AG10803 (cell line): Measurements from ENCODE around the gene ITM2B.

Source experiments
- DNase-seq: peaks from one replicate; pipeline ENCODE4 v3.0.0; 2010; ENCODE audit warnings: low read depth
- H3K4me3 ChIP-seq: 2 replicates; pipeline ENCODE4 v1.5.1; 2011; ENCODE audit warnings: mild to moderate bottlenecking, low read length, control low read depth
- TF ChIP-seq, protein P1 (sequence below): conservative IDR thresholded peaks from 2 replicates; pipeline ENCODE4 v1.5.1; 2011; ENCODE audit warnings: mild to moderate bottlenecking, low read length, control low read depth, inconsistent platforms

ITM2B gene

DNA sequence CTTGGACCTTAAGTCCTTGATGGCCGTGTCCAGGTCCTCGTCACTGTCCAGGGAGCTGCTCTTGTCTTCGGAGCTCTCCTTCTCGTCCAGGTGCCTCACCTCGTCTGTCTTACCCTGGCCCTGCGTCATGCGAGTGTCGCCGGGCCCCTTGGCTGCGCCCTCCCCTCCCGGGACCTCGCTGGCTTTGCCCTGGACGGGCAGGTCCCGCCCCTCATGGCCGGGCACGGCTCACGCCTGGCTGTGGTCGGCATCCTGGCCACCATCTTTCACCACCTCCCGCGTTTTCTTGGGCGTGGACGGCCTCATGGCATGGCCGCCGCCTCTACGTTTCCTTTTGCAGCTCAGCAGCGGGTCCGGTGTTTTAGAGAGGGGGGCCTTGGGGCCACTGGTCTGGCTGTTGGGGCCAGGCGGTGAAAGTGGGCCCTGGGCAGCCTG lies 85.4 kb downstream of the ITM2B start:
- H3K4me3 ChIP-seq: no peak overlapping the region
- DNase-seq: no peak
- TF ChIP-seq, protein P1, sequence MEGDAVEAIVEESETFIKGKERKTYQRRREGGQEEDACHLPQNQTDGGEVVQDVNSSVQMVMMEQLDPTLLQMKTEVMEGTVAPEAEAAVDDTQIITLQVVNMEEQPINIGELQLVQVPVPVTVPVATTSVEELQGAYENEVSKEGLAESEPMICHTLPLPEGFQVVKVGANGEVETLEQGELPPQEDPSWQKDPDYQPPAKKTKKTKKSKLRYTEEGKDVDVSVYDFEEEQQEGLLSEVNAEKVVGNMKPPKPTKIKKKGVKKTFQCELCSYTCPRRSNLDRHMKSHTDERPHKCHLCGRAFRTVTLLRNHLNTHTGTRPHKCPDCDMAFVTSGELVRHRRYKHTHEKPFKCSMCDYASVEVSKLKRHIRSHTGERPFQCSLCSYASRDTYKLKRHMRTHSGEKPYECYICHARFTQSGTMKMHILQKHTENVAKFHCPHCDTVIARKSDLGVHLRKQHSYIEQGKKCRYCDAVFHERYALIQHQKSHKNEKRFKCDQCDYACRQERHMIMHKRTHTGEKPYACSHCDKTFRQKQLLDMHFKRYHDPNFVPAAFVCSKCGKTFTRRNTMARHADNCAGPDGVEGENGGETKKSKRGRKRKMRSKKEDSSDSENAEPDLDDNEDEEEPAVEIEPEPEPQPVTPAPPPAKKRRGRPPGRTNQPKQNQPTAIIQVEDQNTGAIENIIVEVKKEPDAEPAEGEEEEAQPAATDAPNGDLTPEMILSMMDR: no peak

DNA sequence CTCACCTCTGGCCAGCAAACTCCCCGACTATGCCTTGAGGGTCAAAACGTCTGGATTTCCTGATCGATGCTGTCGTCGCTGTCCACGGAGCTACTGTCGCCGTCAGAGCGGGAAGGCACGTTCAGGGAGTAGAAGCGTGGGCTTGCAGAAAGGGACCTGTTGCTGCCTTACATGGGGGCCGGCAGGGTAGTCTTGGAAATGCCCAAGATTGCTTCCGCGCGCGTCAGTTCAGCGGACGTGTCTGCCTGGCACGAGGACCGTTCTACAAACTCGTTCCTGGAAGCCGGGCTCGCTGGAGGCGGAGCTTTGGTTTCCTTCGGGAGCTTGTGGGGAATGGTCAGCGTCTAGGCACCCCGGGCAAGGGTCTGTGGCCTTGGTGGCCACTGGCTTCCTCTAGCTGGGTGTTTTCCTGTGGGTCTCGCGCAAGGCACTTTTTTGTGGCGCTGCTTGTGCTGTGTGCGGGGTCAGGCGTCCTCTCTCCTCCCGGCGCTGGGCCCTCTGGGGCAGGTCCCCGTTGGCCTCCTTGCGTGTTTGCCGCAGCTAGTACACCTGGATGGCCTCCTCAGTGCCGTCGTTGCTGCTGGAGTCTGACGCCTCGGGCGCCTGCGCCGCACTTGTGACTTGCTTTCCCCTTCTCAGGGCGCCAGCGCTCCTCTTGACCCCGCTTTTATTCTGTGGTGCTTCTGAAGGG lies 86.0 kb downstream of the ITM2B start:
- TF ChIP-seq, protein P1: no peak
- peak; percentile 19 for DNase-seq
- no peak overlapping the region; the same call in 1 of the 2 replicates for H3K4me3 ChIP-seq
